GM19240 (cell line): Measurements from ENCODE around the gene ACOT9.
"Not testable (repeated sequence)": the region's sequence is repeated elsewhere in the genome, so short reads cannot be mapped to it uniquely, and the experiment has no call there.

ENCODE experiments used
- DNase-seq: peaks from one replicate; pipeline ENCODE4 v3.0.0; 2011; ENCODE audit warnings: low spot score; ENCODE audit not compliant: insufficient read length

The ACOT9 gene

DNA sequence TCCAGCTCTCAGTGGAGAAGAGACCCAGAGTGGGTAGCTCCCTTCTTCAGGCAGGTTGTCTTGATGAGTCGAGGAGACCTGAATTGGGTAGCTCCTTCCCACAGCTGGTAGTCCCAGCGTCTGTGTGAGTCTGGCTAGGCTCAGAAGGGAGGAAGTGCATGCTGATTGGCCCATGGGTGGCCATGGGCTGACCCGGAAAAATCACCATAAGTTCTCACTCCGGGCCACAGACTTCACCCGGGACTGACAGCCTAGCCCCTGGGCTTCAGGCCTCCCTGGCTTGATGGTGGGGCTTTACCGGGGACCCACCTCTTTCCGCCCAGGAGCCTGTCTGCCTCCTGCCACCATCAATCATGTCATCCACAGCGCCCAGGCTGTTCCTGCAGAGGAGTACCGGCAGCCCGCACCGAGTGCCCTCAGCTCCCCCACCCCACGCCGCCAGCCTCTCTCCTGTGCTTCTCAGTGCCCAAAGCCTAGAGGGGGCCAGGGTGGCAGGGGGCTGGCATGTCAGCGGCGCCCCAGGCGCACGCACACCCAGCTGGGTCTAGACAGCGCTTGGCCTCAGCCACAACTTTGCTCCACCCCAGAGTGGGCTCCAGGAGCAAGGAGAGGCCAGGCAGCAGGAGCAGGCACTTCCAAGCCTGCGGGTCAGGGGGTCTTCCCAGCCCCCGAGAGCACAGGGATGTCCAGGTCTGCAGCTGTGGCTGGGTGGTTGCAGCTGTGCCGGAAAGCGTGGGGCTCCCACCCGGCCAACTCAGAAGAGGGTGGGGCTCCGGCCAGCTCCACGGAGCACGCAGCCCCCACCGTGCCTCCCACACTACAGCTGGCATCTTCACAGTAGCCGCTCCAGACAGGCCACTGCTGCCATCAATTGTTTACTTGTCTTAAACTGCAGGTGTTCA lies 23.8 kb upstream of the ACOT9 start:
- no peak for DNase-seq

DNA sequence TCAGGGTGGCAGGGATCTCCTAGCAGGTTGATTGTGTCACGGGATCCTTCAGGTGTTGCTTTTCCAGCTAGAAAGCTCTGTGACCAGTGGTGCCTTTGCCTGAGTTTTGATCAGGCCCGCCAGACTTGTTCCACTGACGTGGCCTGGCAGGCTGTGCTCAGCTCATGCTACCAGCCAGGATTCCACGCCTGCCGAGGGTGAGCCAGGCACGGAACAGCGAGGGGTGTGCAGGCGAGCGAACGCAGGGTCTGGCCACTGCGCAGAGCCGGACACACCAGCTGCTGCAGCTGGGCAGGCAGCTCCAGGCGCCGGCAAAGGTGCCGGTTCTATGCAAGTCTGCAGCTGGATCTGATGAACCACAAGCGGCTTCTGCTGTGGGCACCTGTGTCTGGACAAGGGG lies 22.8 kb upstream of the ACOT9 start:
- DNase-seq: no peak

DNA sequence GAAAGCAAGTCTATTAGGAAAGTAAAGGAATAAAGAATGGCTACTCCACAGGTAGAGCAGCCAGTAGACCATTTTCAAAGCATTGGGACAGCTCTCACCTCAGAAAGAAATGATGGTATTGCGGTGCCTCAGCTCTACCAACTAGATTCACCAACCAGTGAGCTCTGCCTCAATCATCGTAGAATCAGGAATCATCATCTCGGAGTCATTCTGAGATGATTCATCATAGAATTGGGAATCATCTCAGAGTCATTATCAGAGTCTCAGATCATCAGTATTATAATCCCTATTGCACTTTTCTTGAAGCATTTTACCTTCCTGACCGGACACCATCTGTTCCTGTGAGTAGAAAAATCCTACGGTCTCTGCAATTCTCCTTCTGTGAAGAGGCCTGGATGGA lies 22.4 kb upstream of the ACOT9 start:
- no peak for DNase-seq

DNA sequence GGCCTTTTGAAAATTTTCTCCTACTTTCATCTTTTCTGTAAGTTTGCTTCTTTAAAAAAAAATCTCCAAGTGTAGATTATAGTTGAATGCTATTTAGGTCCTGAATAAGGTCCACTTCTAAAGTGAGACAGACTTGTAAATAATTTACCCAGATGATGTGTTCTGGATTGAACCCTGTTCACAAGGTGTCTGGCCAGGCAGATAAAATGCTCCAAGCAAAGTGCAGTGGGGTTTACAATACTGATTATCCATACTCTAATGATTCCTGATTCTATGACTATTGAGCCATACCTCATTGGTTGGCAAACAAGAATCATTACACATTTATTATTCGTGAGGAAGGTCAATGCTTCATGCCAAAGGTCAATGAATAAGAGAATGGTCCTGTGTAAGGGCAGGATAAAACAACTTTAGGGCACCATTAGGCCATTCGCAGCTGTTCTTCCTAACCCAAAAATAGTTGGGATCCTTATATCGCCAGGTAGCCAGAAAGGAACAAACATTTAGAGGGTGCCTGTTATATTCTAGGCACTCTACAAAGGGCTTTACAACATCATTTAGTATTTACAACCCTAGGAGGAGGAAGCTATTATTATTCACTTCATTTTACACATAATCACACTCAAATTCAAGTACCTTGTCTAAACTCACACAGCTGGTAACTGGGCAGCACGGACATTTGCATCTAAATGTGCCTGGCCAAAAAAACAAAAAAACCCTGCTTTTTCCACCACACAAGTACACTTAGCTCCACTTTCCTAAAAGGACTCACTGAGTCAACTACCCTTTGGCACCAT lies 21.3 kb upstream of the ACOT9 start:
- no peak for DNase-seq

DNA sequence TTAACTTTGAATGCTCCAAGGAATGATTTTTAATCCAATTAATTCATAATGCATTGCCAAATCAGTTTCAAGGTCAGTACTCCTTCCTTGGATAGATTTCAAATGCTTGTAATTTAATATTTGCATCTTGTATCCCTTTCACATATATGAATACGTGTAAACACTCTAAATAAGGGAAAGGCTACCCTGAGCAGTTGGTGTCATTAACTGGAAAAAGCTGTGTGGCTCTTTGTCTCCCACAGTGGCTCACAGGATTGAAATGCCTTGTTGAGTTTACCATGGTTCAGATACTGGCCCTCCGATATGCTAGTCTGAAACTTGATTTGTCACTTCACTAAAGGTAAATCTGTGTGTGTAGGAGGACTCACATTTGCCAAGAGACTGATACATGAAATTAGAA lies 16.7 kb upstream of the ACOT9 start:
- no peak for DNase-seq

DNA sequence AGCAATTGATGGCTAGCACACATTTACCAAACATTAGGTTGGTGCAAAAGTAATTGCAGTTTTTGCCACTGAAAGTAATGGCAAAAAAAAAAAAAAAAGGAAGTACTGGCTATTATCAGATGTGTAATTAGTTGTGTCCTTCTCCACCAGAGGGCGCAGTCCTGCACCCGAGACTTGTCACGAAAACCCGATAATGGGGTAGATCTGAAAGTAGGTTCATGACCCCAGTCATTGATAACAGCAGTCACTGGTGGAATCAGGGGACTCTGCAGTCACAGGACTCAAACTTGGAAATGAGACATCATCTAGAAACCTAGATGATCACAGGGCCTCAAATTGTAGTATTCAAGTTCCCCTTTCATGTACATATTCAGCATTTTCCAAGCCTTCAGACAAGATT lies 13.1 kb upstream of the ACOT9 start:
- DNase-seq: no peak

DNA sequence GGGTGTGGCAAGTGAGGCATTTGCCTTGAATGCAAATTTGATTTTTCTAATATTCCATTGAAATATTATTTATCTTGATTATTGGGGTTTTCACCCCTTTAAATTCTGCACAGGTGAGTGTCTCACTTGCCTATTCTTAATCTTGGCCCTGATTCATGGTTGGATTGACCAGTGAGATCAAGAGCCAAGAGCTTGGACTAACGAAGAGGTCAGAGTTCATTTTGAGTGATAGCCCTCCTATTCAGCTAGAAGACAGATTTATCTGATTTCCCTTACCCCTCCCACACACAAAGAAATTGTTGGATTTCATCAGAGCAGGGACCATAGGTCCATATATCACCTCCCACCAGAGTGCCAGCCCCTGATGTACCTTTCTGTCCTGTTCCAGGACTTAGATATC lies 11.6 kb upstream of the ACOT9 start:
- DNase-seq: no peak

DNA sequence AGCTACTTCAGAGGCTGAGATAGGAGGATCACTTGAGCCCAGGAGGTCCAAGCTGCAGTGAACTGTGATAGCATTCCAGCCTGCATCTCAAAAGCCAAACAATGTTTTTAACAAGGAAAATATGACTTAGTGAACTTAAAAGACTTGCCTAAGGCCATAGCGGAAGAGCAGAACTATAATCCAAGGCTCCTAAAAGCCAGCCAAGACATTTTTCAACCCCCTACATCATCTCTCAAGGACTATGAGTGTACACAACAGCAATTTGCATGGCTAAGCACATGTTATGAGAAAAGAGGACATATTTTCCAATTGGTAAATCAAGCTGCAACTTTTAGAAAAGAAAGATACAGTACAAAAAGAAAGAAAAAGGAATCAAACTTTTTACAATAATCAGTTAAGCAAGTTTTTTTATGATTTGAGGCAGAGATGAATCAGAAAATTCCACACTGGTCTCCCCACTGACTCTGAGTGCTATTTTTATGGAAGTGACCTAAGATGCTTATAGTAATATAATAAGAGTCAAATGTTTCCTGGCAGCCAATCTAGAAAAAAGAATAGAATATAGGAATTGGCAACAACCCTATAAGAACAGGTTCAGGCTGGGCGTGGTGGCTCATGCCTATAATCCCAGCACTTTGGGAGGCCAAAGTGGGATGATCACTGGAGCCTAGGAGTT lies 9.8 kb upstream of the ACOT9 start:
- no peak for DNase-seq

DNA sequence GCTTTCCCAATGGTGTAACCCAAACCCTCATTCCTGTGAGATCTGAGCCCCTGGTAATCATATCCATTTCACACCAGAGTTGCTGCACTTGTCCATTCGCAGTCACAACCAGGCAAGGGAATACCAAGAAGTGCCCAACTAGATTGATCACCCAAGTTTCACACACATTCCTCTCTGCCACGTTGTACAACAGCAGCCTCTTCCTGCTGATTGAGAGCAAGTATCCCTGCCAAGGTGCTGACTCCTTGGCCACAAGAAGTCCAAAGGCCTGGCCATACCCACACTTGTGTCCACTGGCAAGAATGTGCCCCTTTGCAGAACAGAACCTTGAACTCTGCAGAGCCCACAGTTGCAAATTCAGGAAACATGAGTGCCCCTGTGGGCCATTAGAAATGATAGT lies 6.5 kb upstream of the ACOT9 start:
- no peak for DNase-seq

DNA sequence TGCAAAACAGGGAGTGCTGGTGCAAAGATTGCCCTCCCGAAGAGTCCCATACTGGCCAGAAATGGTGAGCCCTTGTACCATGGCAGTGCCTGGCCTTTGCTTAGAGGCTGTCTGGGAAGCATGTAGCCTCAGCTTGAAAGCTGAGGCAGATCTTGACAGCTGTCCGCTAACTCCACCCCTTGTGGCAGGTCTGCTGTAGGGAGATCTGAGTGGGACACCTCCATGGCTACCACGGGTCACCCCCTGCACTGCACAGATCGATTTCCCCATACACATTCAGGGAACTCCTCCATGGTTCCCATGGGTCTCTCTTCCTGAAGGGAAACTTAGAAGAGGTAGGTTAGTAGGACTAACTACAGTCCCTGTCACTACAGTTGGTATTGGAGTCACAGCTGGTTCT lies 6.1 kb upstream of the ACOT9 start:
- DNase-seq: no peak

DNA sequence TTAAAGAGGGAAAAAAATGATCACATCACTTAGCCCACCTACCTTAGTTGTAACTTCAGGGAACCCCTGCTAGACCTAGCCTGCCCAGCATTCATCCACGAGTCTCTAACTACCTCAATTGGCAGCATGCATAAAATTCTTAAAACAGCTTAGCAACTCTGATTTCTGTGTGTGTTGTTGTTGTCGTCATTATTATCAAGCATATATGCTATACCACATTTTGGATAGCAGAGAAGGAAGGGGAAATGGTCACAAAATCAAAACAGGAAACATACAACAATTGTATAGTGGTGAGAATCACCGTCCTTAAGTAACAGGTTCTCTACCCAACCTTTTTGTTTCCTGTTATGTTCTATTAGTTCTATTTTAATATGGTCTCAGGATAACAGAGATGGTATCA lies 2.7 kb upstream of the ACOT9 start:
- no peak for DNase-seq

DNA sequence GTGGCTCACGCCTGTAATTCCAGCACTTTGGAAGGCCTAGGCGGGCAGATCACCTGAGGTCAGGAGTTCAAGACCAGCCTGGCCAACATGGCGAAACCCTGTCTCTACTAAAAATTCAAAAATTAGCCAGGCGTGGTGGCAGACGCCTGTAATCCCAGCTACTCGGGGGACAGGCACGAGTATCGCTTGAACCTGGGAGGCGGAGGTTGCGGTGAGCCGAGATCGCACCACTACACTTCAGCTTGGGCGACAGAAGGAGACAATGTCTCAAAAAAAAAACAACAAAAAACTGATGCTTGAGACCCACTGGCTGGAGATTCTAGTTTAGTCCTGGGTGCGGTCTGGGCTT lies 521 bp upstream of the ACOT9 start:
- not testable (repeated sequence) for DNase-seq

DNA sequence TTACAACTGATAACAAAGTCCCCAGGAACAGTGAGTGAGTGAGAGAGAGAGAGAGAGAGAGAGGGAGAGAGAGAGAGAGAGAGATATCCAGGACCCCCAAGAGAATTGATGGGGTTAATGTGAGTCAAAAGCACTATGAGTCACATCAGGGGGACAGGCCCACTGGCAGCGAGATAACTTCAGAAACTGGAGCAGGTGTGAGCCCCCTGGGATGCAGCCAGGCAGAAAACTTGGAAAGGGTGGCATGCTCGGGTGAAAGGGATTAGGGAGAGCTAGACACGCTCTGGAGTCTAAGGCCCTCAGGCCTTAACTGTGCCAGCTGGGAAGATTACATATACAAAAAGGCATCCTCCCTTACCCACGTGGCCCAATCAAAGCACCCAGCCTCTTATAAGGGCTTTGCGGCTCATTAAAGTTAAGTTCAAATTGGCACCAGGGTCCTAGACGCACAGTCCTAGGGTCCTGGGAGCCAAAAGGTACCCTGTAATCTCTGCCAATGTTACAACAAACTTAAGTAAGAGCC lies 841 bp downstream of the ACOT9 start:
- no peak for DNase-seq

DNA sequence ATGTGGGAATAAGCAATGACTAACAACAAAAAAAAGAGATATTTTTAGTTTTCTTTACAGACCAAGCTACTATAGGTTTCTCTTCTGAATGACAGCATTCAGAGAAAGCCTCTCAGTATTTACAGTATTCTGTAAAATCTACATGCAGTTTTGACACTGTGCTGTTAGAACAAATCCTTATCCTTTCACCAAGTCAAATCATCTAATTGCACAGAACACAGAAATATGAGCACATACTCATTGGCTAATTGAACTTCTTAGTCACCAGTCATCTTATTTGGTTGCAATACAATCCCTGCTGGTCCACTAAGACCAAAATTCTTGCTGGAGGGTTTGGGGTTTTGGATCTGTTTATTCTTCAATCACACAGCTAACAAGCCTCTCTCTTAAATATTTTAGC lies 5.7 kb downstream of the ACOT9 start:
- DNase-seq: no peak

DNA sequence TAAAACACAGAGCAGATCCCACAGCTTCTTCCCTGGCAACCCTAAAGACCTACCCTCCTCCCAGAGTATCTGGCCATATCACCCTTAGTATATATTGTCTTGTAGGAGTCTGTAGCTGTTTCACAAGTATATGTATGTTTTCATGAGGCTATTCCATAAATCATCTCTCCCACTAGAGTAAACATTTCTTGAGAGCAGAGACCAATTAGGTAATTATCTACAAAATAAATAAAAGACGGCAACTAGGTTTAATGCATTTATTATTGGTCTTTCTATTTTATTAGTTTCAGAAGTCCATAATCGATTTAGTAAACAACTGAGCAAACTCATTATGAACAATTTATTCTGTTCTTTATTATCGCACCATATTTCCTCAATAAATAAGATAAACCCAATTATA lies 7.0 kb downstream of the ACOT9 start:
- DNase-seq: no peak

DNA sequence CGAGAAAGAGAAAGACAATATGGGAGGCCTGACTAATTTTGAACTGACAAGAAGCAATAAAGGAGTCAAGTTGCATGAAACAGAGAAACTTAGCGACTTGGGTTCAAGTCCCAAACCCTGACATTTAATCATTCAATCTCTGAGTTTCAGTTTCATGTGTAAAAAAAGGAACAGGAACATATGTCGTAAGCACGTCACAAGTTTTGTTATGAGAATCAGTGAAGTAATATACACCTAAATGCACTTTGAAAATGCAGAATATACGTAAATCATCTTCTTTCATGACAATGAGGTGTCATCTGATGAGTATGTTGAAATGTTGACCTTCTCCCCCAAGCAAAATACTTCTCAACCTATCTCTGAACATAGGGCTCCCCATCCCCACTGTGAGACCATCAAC lies 10.4 kb downstream of the ACOT9 start:
- no peak for DNase-seq

DNA sequence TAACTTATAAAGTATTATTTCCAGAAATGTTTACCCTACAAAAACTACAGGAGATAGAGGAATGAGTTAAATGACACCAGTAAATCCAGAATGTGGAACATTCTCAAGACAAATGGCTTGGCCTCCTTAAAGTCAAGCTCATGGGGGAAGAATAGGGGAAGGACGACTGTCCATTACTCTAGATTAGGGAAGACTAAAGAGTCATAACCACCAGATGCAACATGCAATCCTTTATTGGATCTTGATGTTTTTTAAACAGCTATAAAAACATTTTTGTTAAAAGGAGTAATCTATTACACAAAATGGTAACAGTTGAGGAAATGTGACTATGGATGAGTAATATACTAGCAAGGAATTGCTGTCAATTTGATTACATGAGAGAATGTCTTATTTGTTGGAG lies 11.1 kb downstream of the ACOT9 start:
- no peak for DNase-seq

DNA sequence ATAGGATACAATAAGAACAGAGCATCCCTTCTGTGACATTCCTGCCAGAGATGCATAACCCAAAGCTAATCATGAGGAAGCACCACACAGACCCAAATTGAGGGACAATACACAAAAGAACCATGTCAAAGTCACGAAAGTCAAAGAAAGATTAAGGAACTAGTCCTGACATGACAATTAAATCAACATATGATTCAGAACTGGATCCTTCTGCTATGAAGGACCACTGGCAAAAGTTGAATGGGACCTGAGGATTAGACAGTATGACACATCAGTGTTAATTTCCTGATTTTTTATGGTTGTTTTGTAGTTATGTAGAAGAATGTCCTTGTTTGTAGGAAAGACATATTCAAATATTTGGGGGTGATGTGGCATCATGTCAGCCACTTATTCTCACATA lies 13.9 kb downstream of the ACOT9 start:
- no peak for DNase-seq

DNA sequence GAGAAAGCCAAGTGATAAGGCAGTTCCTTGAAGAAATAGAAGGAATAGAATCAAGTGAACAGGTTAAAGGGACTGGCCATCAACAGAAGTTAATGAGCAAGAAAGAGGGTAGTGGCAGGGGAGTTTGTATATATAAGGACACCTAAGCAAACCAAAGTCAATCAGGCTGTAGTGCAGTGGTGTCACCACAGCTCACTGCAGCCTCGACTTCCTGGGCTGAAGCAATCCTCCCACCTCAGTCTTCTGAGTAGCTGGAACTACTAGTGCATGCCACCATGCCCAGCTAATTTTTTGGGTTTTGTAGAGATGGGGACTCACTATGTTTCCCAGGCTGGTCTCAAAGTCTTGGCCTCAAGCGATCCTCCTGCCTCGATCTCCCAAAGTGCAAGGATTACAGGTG lies 15.9 kb downstream of the ACOT9 start:
- DNase-seq: no peak

DNA sequence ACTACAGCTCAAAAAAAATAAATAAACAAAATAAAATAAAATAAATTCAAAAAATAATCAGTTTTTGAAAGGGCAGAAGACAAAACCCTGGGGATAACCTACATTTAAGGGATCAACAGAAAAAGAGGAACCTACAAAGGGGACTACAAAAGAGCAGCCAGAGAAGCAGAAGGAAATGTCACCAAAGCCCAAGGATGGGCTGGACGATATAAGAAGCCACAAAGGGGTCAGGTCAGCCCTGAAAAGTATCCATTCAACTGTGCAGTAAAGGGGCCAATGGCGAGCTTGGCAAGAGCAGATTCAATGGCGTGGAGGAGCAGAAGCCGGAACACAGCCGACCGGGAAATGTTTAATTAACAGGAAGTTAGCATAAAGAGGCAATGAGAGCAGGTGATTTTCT lies 16.9 kb downstream of the ACOT9 start:
- DNase-seq: no peak

DNA sequence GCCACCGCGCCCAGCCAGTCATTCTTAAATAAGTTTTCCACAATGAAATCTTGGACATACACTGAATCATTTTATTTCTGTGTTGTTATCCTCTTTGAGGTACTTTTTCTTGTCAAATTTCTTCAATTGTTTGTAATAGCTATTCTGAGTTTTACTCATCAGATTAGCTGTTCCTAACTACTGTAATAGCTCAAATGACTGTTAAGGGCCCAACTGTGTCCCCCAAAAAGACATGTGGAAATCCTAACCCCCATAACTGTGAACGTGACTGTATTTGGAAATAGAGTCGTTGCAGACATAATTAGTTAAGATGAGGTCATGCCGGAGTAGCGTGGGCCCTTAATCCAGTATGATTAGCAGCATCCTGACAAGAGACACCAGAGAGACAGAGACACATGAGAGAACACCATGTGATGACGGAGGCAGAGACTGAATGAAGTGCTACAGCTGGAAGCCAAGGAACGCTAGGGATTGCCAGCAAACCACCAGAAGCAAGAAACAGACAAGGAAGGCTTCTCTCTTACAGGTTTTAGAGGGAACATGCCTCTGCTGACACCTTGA lies 22.9 kb downstream of the ACOT9 start:
- DNase-seq: no peak

DNA sequence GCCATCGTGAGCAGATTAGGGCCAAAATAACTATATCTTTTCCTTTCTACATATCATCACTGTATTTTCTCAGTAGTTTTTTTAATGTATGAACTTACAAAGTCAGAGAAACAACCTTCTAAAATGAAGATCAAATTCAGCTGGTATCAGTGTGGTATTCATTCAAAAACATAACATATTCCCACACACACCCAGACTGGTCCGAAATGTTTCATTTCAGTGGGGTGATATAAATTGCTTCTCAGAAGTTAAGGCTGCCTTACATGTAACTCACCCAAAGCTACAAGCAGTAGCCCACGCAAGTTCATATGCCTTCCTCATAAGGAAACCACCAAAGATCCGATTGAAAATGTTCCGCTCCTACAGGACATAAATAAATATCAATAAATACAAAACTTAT lies 37.8 kb downstream of the ACOT9 start:
- DNase-seq: no peak
